GM20431 (cell line): ENCODE data around the gene RPN1.
"Not testable (repeated sequence)": the region's sequence is repeated elsewhere in the genome, so short reads cannot be mapped to it uniquely, and the experiment has no call there.

ENCODE experiments used
- in situ Hi-C: fragments of 300-500 bp; cut with MseI, MboI; formaldehyde crosslinking; loops from one replicate; pipeline ENCODE4 v1.15.0; 2020; ENCODE audit warnings: low sequenced_read_pairs; ENCODE audit not compliant: unreplicated experiment

The RPN1 gene

DNA sequence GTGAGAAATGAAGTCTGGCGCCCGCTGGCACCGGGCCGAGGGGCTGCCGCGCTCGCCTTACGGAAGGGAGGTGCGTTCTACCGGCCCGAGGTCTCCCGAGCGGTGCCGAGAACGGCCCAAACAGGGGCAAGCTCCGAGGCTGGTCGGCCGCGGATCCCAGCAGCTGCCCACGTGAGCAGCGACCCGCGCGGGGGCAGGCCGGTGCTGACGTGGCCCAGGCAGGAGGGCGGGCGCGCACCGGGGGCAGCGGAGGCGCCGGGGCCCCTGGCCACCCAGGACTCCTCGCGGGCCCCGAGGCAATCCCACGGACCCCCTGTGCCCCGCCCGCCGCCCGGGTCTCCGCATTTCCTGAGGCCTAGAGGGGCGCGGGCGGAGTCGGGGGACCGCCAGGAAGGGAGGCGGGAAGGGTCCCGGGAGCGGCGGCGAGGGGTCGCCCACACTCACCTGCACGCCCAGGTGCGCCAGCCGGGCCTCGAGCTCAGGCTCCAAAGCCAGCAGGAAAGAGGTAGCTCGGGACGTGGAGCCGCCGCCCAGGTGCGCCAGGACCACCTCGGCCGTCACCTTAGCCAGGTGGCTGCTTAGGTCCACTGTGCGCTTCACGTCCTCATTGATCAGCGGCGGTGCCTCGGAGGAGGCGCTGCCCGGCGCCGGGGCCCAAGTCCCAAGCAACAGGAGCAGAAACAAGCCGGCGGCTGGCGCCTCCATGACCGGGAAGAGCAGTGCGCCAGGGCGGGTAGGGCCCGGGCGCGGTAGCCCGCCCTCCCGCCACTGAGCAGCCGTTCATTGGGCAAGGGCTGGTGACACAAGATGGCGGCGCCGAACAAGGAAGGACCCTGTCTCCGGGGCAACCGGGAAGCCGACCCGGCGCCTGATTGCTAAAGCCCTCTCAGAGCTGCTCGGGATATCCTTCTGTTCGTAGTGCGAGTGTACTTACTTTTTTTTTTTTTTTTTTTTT lies at the start of gene RPN1:
Gene RPN1 (minus strand): TSS at position 723 of the 955 bp plus-strand sequence. CDS start 18 bp downstream, at position 705.
- in situ Hi-C loops: no loop called here

DNA sequence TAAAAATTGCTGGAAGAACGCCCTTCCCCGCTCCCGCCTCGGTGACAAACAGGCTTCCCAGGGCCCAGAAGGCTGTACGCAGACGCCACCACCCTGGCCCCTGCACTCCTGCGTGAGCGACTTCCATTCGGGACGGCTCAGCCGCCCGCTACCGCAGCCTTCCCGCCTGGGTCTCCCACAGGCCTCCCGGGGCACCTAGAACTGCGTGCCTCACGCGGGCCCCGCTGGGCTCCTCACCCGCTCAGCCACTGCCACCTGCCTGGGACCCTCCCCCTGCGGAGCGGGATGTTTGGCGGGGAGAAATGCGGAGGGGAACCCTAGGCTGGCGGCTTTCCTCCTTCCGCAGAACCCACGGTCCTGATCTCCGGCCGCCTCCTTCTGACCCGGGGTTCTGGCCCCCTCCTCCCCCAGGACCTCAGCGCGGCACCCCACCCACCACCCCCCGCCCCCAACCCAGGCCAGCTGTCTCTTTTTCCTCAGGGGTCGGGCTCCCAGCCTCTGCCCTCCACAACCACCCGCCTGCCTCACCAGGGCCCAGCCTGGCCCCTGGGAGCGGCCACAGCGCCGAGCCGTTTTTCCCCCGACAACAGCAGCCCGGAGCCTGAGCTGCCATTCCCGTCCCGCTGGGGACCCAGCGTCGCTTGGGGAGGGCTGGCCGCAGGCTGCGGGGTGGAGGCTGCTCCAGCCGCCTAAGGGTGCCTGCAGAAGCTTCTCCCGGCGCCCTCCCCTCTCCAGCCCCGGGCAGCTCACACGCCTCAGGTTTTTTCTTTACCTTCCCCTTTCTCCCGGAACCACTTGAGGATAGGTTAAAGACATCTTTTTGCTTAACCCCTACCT lies 47.8 kb upstream of the RPN1 start:
- in situ Hi-C loops: no loop called here

GRCh38 chr3:128697341-128697740 lies 46.7 kb upstream of the RPN1 start:
- in situ Hi-C loops: no loop called here

- in situ Hi-C loops: no loop called here
Measured at GRCh38 chr3:128693696-128694095, 43.1 kb upstream of the RPN1 start.

- in situ Hi-C loops: no loop called here
Measured at GRCh38 chr3:128689060-128689459, 38.4 kb upstream of the RPN1 start.

DNA sequence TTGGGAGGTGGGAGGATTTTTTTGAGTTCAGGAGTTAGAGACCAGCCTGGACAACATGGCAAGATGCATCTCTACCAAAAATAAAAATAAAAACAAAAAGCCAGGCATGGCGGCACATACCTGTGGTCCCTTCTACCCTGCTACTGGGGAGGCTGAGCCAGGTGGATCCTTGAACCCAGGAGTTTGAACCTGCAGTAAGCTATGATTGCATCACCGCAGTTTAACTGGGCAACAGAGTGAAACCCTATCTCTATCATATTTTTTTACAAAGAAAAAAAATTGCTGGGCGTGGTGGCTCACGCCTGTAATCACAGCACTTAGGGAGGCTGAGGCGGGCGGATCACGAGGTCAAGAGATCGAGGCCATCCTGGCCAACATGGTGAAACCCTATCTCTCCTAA lies 35.8 kb upstream of the RPN1 start:
- in situ Hi-C loops: no loop called here

- in situ Hi-C loops: no loop called here
Measured at GRCh38 chr3:128684986-128685726, 34.5 kb upstream of the RPN1 start.

DNA sequence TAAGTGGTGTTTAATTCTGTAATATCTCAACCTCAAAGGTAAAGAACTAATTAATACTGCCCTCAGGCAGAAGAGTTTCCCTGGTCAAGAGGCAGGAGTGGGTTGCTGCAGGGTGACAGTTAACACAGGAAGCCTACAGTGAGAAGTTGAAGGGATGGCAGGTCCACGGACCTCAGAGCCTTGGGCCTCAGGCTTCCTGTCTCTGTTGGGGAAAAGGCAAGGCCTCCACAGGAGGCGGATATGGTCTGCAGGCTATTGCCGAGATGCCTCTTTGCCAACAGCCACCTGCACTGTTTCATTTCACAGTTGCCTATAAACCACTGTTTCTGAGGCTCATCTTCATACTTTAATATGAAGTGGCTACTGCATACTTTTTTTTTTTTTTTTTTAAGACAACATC lies 33.3 kb upstream of the RPN1 start:
- in situ Hi-C loops: no loop called here

GRCh38 chr3:128681369-128681829 lies 30.8 kb upstream of the RPN1 start:
- in situ Hi-C loops: no loop called here

DNA sequence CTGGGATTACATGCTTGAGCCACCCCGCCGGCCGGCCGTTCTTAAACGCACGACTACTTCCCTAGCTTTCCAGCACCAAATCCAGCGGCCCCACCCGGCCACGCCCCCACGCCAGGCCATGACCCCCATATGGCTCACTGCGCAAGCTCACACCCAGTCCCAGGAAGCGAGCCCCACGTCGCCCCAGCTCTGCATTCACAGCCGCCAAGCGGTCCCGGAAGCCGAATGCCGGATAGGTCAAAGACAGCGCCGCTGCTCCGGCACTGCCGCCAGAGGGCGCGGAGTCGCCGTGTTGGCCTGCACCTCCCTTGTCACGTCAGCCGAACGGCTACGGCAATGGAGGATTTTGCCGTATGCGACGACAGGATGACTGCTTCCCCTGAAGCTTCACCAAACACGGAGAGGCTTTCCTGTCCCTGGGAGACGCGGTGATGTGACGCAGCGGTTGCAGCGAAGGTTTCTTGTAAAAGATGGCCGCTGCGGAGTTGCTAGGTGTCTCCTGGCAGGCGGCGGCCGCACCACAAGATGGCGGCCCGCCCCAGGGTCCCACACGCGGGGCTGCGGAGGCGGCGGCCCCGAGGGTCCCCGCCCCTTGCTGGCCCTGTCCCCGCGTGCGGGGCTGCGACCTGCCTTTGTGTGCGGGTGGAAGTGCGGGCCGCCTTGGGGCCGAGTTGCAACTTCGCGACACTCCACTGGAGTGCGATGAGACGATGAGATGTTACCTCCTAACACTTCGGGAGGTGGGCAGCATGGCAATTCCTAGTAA lies 30.2 kb upstream of the RPN1 start:
- in situ Hi-C loops: no loop called here

GRCh38 chr3:128679338-128679737 lies 28.7 kb upstream of the RPN1 start:
- in situ Hi-C loops: no loop called here

DNA sequence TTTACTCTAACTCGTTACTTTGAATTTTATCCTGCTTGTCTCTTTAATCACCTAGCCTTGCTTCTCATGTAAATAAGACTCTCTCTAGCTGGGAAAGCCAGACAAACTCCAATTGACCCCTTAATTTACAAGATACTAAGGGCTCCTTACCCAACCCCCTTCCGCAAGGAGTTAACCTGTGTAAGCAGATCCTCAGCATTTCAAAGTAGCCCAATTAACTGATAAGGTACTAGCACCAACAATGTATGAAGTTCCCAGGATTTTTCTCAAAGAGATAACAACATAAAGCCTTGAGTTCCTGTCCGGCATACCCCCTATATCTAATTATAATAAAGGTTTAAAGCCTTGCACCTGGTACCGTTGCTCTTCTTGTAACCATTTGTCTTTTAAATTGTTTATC lies 25.2 kb upstream of the RPN1 start:
- in situ Hi-C loops: not testable (repeated sequence)

DNA sequence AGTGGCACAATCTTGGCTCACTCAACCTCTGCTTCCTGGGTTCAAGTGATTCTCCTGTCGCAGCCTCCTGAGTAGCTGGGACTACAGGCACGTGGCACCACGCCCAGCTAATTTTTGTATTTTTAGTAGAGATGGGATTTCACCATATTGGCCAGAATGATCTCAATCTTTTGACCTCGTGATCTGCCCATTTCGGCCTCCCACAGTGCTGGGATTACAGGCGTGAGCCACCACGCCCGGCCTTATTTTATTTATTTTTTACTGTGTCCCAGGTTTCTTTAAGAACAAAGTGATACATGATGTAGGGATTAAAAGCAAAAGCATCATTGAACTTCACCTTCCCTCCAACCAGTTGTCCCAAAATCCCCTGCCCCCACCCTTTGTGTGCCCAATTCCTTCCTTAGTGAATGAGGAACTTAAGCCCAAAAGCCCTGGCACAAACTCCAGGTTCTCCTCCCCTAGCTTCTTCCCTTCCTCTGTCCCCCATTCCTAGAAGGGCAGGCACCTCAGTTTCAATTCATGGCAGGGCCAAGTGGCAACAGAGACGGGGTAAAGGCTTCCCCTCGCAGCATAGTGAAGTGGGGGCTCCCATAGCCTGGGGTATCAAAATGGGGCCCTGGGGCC lies 23.7 kb upstream of the RPN1 start:
- in situ Hi-C loops: no loop called here

GRCh38 chr3:128667641-128668040 lies 17.0 kb upstream of the RPN1 start:
- in situ Hi-C loops: no loop called here

DNA sequence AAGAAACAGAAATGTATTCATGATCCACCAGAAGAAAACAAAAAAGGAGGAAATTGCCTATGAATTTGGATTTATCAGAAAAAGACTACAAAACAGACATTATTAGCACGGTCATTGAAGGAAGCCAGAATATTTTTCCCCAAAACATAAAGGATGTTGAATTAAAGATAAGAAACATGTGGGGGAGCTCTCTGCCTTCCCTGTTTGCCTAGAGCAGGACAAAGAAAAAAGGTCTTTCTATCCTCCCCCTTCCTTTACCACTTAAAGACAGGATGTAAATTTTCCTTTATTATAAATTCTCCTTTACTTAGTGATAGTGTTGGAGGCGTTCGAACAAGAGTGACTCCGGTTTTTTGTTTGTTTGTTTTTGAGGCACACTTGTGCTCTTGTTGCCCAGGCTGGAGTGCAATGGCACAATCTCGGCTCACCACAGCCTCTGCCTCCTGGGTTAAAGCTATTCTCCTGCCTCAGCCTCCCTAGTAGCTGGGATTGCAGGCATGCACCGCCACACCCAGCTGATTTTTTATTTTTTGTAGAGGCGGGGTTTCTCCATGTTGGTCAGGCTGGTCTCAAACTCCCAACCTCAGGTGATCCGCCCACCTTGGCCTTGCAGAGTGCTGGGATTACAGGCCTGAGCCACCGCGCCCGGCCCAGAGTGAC lies 14.9 kb upstream of the RPN1 start:
- in situ Hi-C loops: no loop called here

DNA sequence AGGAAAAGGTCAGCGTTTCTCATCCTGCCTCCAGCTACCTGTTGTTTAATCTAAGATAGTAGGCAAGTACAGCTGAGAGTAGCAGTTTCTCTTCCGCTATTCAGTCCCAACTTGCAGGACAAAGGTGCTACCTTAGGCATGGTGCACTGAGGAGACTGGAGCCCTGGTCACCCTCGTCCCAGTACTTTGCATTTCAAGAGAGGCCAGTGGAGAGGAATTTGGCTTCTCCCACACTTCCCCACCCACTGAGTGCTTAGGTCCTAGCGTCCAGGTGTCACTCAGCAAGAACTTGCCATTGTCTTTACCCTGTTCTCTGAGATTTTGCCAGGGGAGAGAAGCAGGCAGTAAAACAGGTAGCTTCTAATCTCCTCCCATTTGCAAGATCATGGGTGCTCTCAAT lies 12.5 kb upstream of the RPN1 start:
- in situ Hi-C loops: no loop called here

GRCh38 chr3:128655531-128655930 lies 4.9 kb upstream of the RPN1 start:
- in situ Hi-C loops: no loop called here

- in situ Hi-C loops: not testable (repeated sequence)
Measured at GRCh38 chr3:128653993-128654805, 3.6 kb upstream of the RPN1 start.
